Nephron progenitor cell (in vitro differentiated cells): Measurements from ENCODE around the gene R3HCC1L.

Experiments
- DNase-seq: peaks from one replicate; pipeline ENCODE4 v3.0.0; 2021
- H3K27ac Mint-ChIP-seq: 2 replicates; pipeline ENCODE4 v1.8.0; 2021; ENCODE audit warnings: mild to moderate bottlenecking, moderate library complexity, mixed read lengths
- H3K27me3 Mint-ChIP-seq: 2 replicates; pipeline ENCODE4 v1.8.0; 2021; ENCODE audit warnings: mild to moderate bottlenecking, low read depth, mixed read lengths; ENCODE audit not compliant: poor library complexity
- H3K36me3 Mint-ChIP-seq: 2 replicates; pipeline ENCODE4 v1.8.0; 2021; ENCODE audit warnings: low read depth, mixed read lengths
- H3K4me1 Mint-ChIP-seq: 2 replicates; pipeline ENCODE4 v1.8.0; 2021; ENCODE audit warnings: mixed read lengths
- H3K4me3 Mint-ChIP-seq: 2 replicates; pipeline ENCODE4 v1.8.0; 2021; ENCODE audit warnings: mild to moderate bottlenecking, moderate library complexity, mixed read lengths
- H3K9me3 Mint-ChIP-seq: 2 replicates; pipeline ENCODE4 v1.8.0; 2021; ENCODE audit warnings: mild to moderate bottlenecking, moderate library complexity, mixed read lengths
- CTCF ChIP-seq: fragments of 200-600 bp; sonication (generic); IDR thresholded peaks from 2 replicates; pipeline ENCODE4 v1.5.0; 2021; ENCODE audit warnings: antibody characterized with exemption

R3HCC1L gene

DNA sequence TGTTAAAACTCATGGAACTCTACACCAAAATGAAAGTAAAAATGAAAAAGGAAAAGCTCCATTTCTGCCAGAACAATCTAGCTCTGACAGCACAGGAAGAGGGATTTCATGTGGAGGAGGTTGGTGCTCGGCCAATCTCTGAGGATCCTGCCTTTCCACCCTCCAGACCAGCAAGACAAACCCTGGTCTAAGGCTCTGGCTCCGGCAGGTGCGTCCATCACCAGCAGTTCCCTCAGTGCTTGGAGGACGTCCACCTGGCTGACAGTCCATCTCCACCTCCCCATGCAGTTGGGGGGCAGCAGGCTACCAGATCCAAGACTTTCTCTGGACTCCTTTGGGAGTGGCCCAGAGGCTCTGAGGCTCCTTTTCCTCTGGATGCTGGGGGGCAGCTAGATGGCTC is 158.5 kb downstream of the R3HCC1L start:
- Mint-ChIP-seq H3K4me1 (peaks cover 40% of the 10 kb centered on the region), H3K27ac (no peak overlapping the region), H3K9me3 (no peaks in the 10 kb centered on the region), H3K4me3 (no peak overlapping the region), H3K36me3 (no peaks in the 10 kb centered on the region), H3K27me3 (peaks cover 12% of the 10 kb centered on the region)
- no peak for TF ChIP-seq CTCF
- DNase-seq = no peak

DNA sequence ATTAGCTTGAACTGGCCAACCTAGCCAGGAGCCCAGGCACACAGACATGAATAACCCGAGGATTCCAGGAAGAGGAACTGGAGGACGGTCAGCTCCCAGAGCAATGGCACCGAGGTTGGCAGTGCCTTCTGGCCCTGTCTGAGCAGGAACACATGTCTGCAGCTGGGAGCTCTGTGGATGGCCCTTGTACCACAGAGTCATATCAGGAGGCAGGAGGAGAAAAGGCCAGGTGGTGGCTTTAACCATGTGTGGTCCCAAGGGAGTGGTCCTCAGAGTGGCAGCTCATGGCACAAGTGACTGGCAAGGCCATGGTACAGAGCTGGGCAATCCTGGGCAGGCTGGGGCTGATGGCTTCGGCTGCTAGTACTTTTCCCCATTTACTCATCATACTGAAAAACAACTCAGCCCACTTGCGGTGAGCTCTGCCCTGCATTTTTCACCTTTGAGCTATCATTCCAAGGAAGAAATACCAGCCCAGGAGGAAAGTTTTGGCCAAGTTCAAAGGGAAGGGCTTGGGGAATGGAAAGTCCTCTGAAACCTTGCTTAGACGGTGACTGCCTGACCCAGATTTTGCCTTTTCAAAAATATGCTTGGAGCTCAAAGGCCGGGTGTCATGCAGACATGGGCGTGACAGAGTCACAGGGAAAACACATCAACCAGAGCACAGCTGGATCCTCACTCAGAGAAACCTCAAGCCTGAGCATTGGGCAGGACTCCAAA is 159.3 kb downstream of the R3HCC1L start:
- DNase-seq = no peak
- Mint-ChIP-seq H3K9me3 (no peaks in the 10 kb centered on the region), H3K27me3 (peaks cover 12% of the 10 kb centered on the region), H3K36me3 (no peaks in the 10 kb centered on the region), H3K4me1 (peaks cover 44% of the 10 kb centered on the region), H3K27ac (no peak overlapping the region), H3K4me3 (no peak overlapping the region)
- no peak for TF ChIP-seq CTCF

- Mint-ChIP-seq H3K4me1 (peaks cover 44% of the 10 kb centered on the region), H3K27me3 (peaks cover 12% of the 10 kb centered on the region), H3K27ac (no peak overlapping the region), H3K9me3 (no peaks in the 10 kb centered on the region), H3K4me3 (no peak overlapping the region), H3K36me3 (no peaks in the 10 kb centered on the region)
- TF ChIP-seq CTCF = no peak
- no peak for DNase-seq
These were observed 159.8 kb downstream of the R3HCC1L start for GRCh38 chr10:98294270-98294627.
